HuH-7 (cell line): Measurements from ENCODE around the gene DNAJC11.

Experiments used
- DNase-seq: peaks from one replicate; pipeline ENCODE4 v3.0.0; 2011; ENCODE audit warnings: low spot score

The DNAJC11 gene

DNA sequence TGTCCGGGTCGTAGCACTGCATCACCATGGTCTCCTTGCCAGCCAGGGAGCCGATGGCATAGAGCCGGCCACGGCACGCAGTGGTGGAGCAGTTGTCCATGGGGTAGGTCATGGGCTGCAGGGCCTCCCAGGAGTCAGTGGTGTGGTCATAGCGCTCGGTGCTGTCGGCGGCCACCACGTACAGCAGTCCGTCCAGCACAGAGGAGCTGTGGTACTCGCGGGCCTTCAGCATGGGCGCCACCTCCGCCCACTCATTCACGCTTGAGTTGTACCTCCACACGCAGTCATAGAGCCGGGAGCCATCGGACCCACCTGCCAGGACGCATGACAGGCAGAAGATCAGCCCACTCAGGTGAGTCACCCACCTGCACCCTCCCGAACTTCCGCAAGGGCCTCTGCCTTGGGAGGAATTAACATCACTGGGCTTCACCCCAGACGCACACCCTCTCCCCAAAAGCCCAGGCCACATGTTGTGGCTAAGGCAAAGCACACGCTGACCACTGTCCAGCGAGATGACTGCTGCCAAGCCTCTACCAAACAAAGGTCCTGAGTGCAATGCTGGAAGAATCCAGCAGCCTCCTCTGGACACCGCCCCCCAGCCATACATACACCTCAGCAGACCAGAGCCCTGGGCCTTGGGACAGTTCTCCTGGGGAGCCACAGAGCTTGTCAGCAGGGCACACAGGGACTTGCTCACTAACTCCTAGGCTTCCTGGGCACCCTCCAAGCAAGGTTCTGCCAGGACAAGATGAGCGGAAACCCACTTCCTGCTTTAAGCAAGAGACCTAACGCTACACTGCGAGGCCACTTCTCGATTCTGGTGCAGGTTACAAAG, 102.3 kb downstream of the DNAJC11 start:
- no peak for DNase-seq

- no peak for DNase-seq
These were observed 103.9 kb downstream of the DNAJC11 start for GRCh38 chr1:6597777-6598131.

GRCh38 chr1:6596886-6597776, 104.5 kb downstream of the DNAJC11 start:
- no peak for DNase-seq

- no peak for DNase-seq
These were observed 105.3 kb downstream of the DNAJC11 start for GRCh38 chr1:6596351-6596750.

- no peak for DNase-seq
These were observed 106.5 kb downstream of the DNAJC11 start for GRCh38 chr1:6594977-6595740.

- no peak for DNase-seq
These were observed 107.8 kb downstream of the DNAJC11 start for GRCh38 chr1:6593810-6594209.

- DNase-seq: no peak
These were observed 108.6 kb downstream of the DNAJC11 start for GRCh38 chr1:6592865-6593593.

DNA sequence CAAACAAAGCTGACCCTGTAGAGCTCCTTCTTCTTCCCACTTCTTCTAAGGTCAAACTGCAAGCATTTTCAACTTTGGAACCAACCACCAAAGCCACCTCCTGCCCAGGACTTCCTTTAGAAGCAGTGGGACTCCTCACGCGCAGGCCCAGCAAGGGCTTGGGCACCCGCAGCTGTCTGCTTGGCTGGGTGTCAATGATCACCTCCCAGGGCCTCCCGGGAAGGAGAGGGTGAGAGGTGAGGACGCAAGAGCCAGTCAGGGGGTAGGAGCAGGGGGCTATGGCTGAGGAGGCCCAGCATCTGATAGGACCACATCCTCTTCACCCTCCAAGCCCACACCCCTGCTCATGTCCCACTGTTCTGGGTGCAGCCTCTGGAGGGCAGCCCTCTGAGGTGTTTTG, 109.2 kb downstream of the DNAJC11 start:
- DNase-seq: no peak

DNA sequence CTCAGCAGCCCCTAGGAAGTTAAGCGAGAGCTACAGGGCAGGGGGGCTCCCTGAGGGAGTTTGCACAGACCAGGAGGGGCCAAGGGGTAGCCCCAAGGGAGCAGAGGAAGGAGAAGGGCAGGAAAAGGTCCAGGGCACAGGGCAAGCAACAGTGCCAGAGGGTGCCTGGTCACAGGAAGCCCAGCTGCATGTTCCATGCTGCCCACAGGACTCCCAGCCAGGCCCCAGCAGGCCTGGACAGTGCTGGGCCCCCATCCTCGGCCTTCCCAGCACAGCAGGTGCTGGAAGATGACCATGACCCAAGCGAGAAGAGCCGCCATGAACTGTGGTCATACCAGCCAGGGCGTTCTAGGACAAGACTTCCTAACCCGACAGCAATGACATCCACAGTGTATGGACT, 110.0 kb downstream of the DNAJC11 start:
- no peak for DNase-seq

DNA sequence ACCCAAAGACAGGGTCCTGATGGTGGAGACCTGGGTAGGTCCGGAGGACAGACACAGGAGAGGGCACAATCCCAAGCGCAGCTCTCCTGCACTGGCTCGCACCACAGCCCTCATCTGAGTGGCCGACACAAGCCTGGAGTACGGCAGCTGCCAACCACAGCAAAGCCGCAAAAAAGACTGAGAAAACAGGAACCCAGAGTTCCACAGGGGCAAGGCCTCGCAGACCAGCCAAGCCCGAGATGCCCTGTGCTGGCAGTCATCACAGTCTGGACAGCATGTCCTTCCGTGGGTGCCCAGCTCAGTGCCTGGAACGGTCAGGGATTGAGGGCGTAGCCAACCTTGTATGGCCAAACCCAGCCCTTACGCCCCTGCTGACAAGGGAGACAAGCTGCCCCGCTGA, 110.4 kb downstream of the DNAJC11 start:
- DNase-seq: no peak

DNA sequence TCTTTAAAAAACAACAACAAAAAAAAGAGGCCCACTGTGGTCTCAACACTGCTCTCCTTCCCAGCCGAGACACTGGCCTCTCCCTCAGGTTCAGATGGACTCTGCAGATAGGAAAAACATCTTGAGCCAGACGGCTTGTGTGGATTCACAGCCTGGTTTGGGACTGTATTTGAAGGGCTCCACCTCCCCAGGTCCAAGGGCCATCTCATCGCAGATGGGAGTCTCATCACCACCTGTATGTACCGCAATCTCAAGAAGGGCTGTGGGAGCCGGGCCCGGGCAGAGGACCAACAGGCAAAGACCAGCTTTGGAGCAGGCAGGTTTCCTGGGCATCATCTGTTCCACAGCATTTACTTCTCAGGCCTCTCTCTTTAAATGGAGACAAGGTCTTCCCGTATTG, 111.6 kb downstream of the DNAJC11 start:
- no peak for DNase-seq

DNA sequence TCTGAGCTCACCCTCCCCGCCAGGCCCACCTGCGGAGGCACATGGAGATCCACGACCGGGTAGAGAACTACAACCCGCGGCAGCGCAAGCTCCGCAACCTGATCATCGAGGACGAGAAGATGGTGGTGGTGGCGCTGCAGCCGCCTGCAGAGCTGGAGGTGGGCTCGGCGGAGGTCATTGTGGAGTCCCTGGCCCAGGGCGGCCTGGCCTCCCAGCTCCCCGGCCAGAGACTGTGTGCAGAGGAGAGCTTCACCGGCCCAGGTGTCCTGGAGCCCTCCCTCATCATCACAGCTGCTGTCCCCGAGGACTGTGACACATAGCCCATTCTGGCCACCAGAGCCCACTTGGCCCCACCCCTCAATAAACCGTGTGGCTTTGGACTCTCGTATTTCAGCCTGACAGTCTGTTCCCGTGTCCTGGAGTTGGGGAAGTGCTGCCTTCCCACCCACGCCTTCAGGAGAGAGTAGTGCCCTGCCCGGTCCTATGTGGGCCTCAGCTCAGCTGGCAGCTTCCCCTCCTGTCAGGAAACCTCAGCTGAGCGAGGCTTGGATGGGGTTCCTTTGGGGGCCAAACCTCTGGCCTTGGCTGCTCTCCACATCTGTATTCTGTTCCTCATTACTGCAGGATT, 112.6 kb downstream of the DNAJC11 start:
- DNase-seq: no peak

GRCh38 chr1:6588128-6588892, 113.3 kb downstream of the DNAJC11 start:
- no peak for DNase-seq

- DNase-seq: no peak
These were observed 114.2 kb downstream of the DNAJC11 start for GRCh38 chr1:6587261-6588005.

DNA sequence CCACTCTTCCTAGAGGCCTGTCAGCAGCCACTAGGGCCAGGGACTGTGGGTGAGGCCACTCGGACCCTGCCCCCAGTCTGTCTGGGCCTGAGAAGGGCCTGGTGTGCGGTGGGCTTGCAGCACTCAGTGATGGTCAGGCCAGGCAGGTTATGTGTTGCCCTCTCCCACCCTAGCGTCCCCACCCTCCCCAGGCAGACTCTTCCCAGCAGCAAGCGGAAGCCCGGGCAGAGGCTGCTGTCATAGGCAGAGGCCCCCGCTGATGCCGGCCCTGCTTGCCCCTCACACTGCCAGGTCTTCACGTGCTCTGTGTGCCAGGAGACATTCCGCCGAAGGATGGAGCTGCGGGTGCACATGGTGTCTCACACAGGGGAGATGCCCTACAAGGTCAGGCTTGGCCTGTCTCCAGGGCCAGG, 115.2 kb downstream of the DNAJC11 start:
- no peak for DNase-seq

- DNase-seq: no peak
These were observed 115.8 kb downstream of the DNAJC11 start for GRCh38 chr1:6585841-6586240.

- DNase-seq: no peak
These were observed 116.4 kb downstream of the DNAJC11 start for GRCh38 chr1:6585081-6585722.
